ENCODE measurements around the gene FGF3. TPM values are rescaled to one million over a fixed set of nuclear protein-coding genes. Genes with fewer than 3 reads are reported as not detected.

FGF3 gene
- total RNA-seq, 2 experiments from 2014 or later: not detected

DNA sequence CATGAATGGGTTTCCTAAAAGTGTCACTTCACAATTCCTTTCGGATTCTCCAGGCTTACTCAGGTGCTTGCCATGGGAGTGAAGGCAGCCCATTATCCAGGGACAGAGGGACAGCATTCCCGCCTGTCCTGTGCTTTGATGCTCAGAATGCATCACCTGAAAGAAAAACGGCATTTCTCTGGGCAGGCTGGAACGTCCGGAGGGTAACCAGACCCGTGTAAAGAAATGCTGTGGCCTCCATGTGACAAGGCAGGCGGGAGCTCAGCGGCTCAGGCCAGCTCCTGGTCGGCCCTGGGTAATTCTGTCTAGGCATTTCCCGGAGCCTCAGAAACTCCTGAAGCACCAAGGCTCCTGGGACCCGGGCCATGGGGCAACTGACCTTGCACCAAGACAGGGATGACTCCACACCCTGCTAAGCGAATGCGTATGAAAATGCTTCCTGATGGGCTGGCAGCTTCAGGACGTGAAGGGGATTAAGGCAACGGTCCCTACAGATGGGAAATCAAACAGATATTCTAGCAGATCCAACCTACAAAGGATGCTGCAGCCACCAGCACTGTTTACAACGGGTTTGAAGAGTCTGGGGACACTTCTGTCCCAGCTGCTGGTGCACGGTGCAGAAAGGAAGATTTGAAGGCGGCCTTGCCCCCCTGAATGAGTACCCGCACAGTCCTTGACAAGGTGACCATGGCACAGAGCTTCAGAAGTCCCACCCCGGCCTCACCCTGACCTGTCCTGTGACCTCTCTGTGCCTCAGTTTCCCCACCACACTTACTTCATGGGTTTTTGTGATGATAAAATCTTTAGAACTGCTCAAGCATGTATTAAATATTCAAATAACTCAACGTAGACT lies 13.6 kb upstream of the FGF3 start:
- intact Hi-C loops (cut with DNase I, micrococcal nuclease): no loop called here
- CTCF ChIA-PET: interaction anchor here (0.8 kb wide), 1 partner anchor 796 kb away, joined by 3 read pairs; no protein-coding TSS in a partner anchor
- Mint-ChIP-seq H3K36me3 (ENCODE audit: low read depth) (no peaks in the 10 kb centered on the region), H3K27me3 (peaks cover 24% of the 10 kb centered on the region), H3K4me1 (no peaks in the 10 kb centered on the region), H3K27ac (no peak overlapping the region), H3K9me3 (ENCODE audit: low read depth) (no peaks in the 10 kb centered on the region), H3K4me3 (no peak overlapping the region)
- POLR2A ChIA-PET: interaction anchor here (0.6 kb wide), 1 partner anchor 100 kb away, joined by 3 read pairs; no protein-coding TSS in a partner anchor
- no peak for DNase-seq
- ATAC-seq: no peak

DNA sequence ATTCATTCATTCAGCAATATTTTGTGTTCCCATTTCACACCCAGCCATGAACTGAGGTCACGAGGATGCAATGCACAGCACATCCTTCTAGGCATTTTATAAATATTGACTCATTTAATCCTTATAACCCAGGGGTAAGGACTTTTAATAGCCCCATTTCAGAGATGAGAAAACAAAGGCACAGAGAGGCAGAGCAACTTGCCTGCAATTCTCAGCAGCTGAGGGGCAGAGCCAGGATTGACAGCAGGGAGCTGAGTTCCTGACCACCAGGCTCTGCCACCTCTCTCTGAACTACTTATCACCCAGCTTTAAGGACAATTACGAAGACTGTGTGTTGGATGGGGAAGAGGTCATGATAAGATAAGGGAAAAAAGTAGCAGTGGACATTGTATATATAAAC lies 12.8 kb upstream of the FGF3 start:
- DNase-seq (no peak), ATAC-seq (no peak)
- Mint-ChIP-seq H3K4me3 (no peak overlapping the region), H3K36me3 (ENCODE audit: low read depth) (no peaks in the 10 kb centered on the region), H3K27ac (no peak overlapping the region), H3K27me3 (peaks cover 24% of the 10 kb centered on the region), H3K9me3 (ENCODE audit: low read depth) (no peaks in the 10 kb centered on the region), H3K4me1 (no peaks in the 10 kb centered on the region)
- ChIA-PET POLR2A (no interaction called here), CTCF (interaction anchor here (0.8 kb wide), 1 partner anchor 795 kb away, joined by 3 read pairs; no protein-coding TSS in a partner anchor)
- intact Hi-C loops (cut with DNase I, micrococcal nuclease): no loop called here

DNA sequence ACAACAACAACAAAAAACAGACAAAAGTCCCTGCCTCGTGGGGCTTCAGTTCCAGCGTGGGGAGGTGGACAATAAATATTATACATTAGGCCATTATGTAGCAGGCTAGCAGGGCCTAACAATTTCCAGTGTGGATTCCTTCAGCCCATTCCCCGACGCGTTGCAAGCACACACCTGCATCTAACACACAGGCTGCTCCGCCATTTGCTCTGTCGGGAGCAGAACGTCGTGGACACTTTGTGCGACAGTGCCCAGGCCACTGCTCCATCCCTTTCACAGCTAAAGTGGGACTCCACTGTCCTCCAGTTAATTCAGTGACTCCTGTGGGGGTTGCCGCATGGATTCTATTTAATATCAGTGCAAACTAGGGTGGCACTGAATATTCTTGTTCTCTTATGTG lies 10.9 kb upstream of the FGF3 start:
- Mint-ChIP-seq H3K9me3 (ENCODE audit: low read depth) (no peaks in the 10 kb centered on the region), H3K36me3 (ENCODE audit: low read depth) (no peaks in the 10 kb centered on the region), H3K27ac (no peak overlapping the region), H3K4me3 (no peak overlapping the region), H3K4me1 (no peaks in the 10 kb centered on the region), H3K27me3 (peaks cover 22% of the 10 kb centered on the region)
- ChIA-PET POLR2A (no interaction called here), CTCF (interaction anchor here (0.5 kb wide), 1 partner anchor 1381 kb away, joined by 3 read pairs; no protein-coding TSS in a partner anchor)
- ATAC-seq: no peak
- intact Hi-C loops (cut with DNase I, micrococcal nuclease): no loop called here
- no peak for DNase-seq

DNA sequence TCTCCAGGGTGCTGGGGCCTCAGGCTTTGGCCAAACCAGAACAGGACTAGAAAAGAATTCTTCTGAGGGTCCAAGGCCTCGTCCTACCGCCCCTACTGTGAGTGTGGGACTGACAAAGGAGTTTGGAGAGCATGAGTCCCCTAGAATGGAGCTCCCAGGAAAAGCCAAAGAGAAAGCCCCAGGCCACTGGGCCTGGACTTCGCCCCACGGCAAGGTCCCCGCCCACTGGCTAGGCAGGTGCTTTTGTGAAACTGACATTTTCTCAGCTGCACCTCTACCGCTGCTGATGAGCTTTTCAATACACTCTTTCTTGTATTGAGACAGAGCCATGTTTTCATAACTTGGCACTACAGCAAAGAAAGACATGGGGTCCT lies 9.7 kb upstream of the FGF3 start:
- Mint-ChIP-seq H3K27me3 (peaks cover 15% of the 10 kb centered on the region), H3K36me3 (ENCODE audit: low read depth) (no peaks in the 10 kb centered on the region), H3K4me3 (no peak overlapping the region), H3K27ac (no peak overlapping the region), H3K4me1 (no peaks in the 10 kb centered on the region), H3K9me3 (ENCODE audit: low read depth) (no peaks in the 10 kb centered on the region)
- intact Hi-C loops (cut with DNase I, micrococcal nuclease): no loop called here
- DNase-seq (no peak), ATAC-seq (no peak)
- CTCF ChIA-PET: interaction anchor here (0.6 kb wide), 1 partner anchor 9 kb away, joined by 3 read pairs; no protein-coding TSS in a partner anchor
- POLR2A ChIA-PET: no interaction called here

DNA sequence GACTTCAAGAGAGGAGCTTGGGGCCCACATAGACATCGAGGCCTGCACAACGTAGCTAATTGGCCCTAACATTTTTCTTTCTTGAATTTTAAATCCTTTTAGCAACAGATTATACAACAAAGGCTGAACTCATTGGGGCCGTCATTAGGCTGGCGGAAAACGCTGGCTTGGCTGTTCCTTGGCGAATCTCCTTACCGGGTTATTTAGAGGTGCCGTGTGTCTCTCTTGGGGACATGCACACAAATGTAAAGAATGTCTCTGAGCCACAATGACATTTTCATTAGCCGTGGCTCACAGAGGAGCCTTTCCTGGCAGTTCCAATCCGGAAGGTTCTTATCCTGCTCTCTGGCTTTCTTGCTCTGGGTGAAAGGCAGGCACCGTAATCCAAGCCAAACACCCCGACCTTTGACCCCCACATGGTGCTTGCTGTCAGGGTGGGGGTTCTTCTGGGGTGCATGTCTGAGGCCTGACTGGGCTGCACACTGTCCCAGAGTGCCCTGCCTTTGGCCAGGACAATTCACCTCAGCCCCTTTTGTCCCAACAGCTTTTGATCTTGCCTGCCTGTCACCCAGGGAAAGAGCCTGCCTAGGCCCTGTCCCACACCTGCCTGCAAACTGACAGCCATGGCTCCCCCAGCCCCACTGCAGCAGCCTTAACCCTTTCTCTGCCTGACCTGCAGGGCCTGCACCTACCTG lies 9.2 kb upstream of the FGF3 start:
- CTCF ChIA-PET: interaction anchor here (0.6 kb wide), 1 partner anchor 9 kb away, joined by 3 read pairs; no protein-coding TSS in a partner anchor
- H3K36me3 Mint-ChIP-seq (ENCODE audit: low read depth): no peaks in the 10 kb centered on the region
- H3K9me3 Mint-ChIP-seq (ENCODE audit: low read depth): no peaks in the 10 kb centered on the region

DNA sequence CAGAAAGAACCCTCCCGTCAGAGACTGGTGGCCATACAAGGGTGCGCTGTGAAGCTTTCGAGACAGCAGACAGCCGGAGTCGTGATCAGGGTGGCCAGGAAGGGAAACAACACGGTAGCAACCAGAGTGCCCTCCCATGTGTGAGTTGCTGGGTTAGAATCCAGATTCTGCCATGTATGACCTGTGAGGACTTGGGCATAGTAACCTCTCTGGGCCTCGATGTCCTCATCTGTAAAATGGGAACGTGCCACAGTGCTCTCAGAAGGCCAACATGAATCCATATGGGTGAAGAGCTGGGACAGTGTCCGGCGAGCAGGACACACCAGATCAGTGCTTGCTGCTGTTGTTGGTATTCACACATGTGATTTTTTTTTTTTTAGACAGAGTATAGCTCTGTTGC lies 7.6 kb upstream of the FGF3 start:
- no peak for ATAC-seq
- no peak for DNase-seq
- CTCF ChIA-PET: interaction anchor here (0.8 kb wide), 1 partner anchor 1249 kb away, joined by 3 read pairs; no protein-coding TSS in a partner anchor
- peaks cover 9% of the 10 kb centered on the region for H3K27me3 Mint-ChIP-seq
- H3K4me1 Mint-ChIP-seq: no peaks in the 10 kb centered on the region
- H3K4me3 Mint-ChIP-seq: no peak overlapping the region
- no peaks in the 10 kb centered on the region for H3K36me3 Mint-ChIP-seq (ENCODE audit: low read depth)
- no peaks in the 10 kb centered on the region for H3K9me3 Mint-ChIP-seq (ENCODE audit: low read depth)
- intact Hi-C loops (cut with DNase I, micrococcal nuclease): no loop called here
- no peak overlapping the region for H3K27ac Mint-ChIP-seq
- POLR2A ChIA-PET: no interaction called here

More for the DNA sequence above, 9.2 kb upstream of the FGF3 start:
- intact Hi-C loops (cut with DNase I, micrococcal nuclease): no loop called here
- POLR2A ChIA-PET: no interaction called here
- Mint-ChIP-seq H3K27me3 (peaks cover 15% of the 10 kb centered on the region), H3K4me3 (no peak overlapping the region), H3K27ac (no peak overlapping the region), H3K4me1 (no peaks in the 10 kb centered on the region)
- DNase-seq: no peak
- ATAC-seq: no peak

DNA sequence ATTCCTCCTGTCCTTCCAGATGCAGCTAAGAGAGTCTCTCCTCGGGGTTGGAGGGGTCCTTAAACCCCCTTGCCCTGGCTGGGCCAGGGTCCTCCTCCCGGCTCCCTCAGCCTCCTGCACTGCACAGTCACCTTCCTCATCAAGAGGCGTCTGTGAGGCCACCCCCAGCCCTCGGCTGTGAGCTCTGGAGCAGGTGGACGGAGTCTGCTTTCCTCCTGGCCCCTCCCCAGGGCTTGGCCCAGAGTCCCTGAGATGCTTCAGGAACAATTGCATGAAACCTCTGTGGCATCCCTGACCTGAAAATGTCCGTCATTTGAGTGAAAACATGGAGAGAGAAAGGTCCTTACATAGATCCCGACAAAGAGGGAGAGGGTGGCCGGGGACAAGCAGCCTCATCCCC lies 6.7 kb upstream of the FGF3 start:
- H3K4me3 Mint-ChIP-seq: no peak overlapping the region
- no peak for DNase-seq
- ATAC-seq: no peak
- H3K9me3 Mint-ChIP-seq (ENCODE audit: low read depth): no peaks in the 10 kb centered on the region
- H3K27ac Mint-ChIP-seq: no peak overlapping the region
- ChIA-PET POLR2A (no interaction called here), CTCF (no interaction called here)
- intact Hi-C loops (cut with DNase I, micrococcal nuclease): no loop called here
- no peaks in the 10 kb centered on the region for H3K36me3 Mint-ChIP-seq (ENCODE audit: low read depth)
- peaks cover 9% of the 10 kb centered on the region for H3K27me3 Mint-ChIP-seq
- no peaks in the 10 kb centered on the region for H3K4me1 Mint-ChIP-seq

DNA sequence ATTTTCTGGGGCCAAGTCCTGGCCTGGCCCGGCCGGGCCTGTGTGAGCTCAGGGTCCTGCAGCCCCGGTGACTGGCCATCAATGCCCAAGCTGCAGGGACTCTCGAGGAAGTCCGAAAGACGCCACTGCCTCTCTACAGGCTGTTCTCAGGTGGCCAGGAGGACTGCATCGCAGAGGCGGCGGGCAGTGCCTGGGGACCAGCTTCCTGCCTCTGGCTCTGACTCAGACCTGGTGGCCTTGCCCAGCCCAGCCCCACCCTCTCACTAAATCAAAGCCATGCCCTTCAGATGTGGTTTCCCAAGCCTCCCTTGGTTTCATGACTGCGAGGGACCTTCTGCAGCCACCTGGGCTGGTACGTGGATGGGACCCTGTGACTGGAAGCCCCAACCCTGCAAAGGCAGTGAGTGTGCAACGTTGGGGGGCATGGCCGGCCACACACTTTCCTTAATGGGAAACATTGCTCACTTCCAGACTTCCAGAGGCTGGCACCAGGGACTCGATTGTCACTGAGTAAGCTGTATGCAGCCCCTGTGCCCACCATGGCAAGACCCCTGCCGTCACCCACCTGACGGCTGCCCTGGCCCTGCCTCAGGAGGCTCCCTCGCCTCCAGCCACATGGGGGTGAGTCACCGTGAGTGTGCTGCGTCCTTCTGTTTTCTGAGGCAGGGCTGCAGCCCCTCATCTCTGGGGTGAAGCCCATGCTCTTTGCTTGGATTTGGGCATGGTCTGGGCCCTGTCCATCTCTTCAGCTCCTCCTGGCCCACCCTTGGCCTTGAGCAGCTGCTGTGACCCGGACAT lies 6.0 kb upstream of the FGF3 start:
- intact Hi-C loops (cut with DNase I, micrococcal nuclease): no loop called here
- Mint-ChIP-seq H3K9me3 (ENCODE audit: low read depth) (no peaks in the 10 kb centered on the region), H3K4me3 (no peak overlapping the region), H3K36me3 (ENCODE audit: low read depth) (no peaks in the 10 kb centered on the region), H3K4me1 (no peaks in the 10 kb centered on the region), H3K27me3 (peaks cover 15% of the 10 kb centered on the region), H3K27ac (no peak overlapping the region)
- ATAC-seq (no peak), DNase-seq (no peak)
- ChIA-PET CTCF (no interaction called here), POLR2A (no interaction called here)

DNA sequence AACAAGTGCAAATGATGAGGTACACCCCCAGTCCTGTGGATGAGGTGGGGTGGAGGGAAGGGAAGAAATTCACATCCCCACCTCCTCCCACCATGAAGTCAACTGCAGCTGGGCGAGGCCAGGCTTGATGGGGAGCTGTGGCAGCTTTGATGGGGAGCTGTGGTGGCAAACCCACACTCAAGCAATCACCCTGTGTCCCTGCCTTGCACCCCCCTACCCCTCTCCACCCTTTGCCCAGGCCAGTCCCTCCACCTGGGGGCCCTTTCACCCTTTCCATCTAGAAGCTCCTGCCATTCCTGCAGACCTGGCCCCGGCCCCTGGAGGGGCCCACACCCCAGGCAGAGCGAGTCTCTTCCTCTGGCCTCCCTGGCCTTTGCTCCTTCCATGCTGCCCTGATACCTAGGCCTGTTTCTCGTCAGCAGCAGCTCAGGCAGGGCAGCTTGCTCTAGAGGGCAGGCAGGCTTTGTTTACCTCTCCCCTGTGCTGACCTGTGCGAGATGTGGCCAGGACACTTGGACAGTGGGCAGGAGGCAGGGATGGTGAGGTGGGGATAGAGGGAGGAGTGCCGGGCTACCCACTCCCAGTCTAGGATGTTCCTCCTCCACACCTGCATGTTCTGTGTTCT lies 4.5 kb upstream of the FGF3 start:
- H3K9me3 Mint-ChIP-seq (ENCODE audit: low read depth): no peaks in the 10 kb centered on the region
- POLR2A ChIA-PET: no interaction called here
- no peak overlapping the region for H3K27ac Mint-ChIP-seq

DNA sequence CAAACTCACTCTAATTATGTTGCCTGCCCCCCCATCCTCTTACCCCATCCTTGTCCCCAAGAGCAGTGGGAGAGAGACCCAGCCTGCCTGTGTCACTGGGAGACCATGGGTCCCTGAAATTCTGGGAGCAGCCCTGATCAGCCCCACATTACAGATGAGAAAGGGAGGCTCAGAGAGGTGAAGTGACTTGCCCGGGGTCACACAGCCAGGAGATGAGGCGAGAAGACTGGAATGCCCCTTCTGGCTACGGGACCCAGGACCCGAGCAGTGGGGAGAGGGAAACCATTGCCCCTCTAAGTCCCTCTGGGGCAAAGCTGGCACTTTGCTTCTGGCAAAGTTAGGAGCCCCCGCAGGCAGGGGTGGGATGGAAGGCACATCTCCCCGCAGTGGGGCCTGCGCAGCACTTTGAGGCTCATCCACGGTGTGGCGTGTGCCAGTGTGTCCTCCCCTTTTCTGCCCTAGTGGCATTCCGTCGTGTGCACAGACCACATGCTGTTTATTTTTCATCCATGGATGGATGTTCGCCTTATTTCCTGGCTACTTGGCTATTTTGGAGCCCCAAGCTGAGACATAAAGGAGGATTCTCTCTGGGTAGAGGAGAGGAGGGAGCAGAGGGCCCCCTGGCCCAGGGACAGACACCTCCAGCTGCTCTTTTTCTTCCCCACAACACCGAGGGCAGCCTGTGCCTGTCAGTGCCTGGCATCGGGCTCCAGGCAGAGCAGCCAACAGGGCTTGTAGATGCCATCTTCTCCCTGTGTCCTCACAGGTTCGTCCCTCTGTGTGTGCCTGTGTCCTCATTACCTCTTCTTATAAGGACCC lies 3.7 kb upstream of the FGF3 start:
- Mint-ChIP-seq H3K27ac (no peak overlapping the region), H3K27me3 (peaks cover 22% of the 10 kb centered on the region), H3K9me3 (ENCODE audit: low read depth) (no peaks in the 10 kb centered on the region), H3K4me3 (no peak overlapping the region), H3K36me3 (ENCODE audit: low read depth) (no peaks in the 10 kb centered on the region), H3K4me1 (no peaks in the 10 kb centered on the region)
- DNase-seq (no peak), ATAC-seq (no peak)
- ChIA-PET POLR2A (no interaction called here), CTCF (no interaction called here)
- intact Hi-C loops (cut with DNase I, micrococcal nuclease): no loop called here

More for the DNA sequence above, 4.5 kb upstream of the FGF3 start:
- no peak for ATAC-seq
- CTCF ChIA-PET: no interaction called here
- intact Hi-C loops (cut with DNase I, micrococcal nuclease): no loop called here
- H3K4me1 Mint-ChIP-seq: no peaks in the 10 kb centered on the region
- H3K36me3 Mint-ChIP-seq (ENCODE audit: low read depth): no peaks in the 10 kb centered on the region
- no peak for DNase-seq
- no peak overlapping the region for H3K4me3 Mint-ChIP-seq
- peaks cover 22% of the 10 kb centered on the region for H3K27me3 Mint-ChIP-seq

Data from activated CD4-positive, alpha-beta T cell treated with anti-CD3 and anti-CD28 coated beads for 36 hours (primary cell).